NCI-H2107 treated with DMSO at 0.1 percent for 48 hours (cell line): ENCODE data around the gene GABRD.
"Not testable (repeated sequence)": the region's sequence is repeated elsewhere in the genome, so short reads cannot be mapped to it uniquely, and the experiment has no call there.

ENCODE experiments used
- DNase-seq: peaks from one replicate; lab custom pipeline; 2025; ENCODE audit not compliant: unreplicated experiment; lab: John Stamatoyannopoulos, UW

The GABRD gene

GRCh38 chr1:2019172-2019543, at the start of gene GABRD:
Gene GABRD (plus strand): TSS chr1:2019345. CDS start chr1:2019424, 79 bp downstream.
- no peak for DNase-seq

GRCh38 chr1:1969505-1969900, 49.6 kb upstream of the GABRD start:
- DNase-seq: no peak

GRCh38 chr1:1969953-1970716, 49.0 kb upstream of the GABRD start:
- no peak for DNase-seq

- no peak for DNase-seq
These were observed 48.1 kb upstream of the GABRD start for GRCh38 chr1:1971017-1971416.

- DNase-seq: no peak
These were observed 47.5 kb upstream of the GABRD start for GRCh38 chr1:1971688-1972087.

GRCh38 chr1:1972976-1973715, 46.0 kb upstream of the GABRD start:
- DNase-seq: no peak

- no peak for DNase-seq
These were observed 45.2 kb upstream of the GABRD start for GRCh38 chr1:1973716-1974642.

- no peak for DNase-seq
These were observed 44.3 kb upstream of the GABRD start for GRCh38 chr1:1974834-1975233.

GRCh38 chr1:1975535-1975934, 43.6 kb upstream of the GABRD start:
- DNase-seq: no peak

GRCh38 chr1:1976031-1976430, 43.1 kb upstream of the GABRD start:
- no peak for DNase-seq

- no peak for DNase-seq
These were observed 41.0 kb upstream of the GABRD start for GRCh38 chr1:1978108-1978507.

GRCh38 chr1:1978690-1979481, 40.3 kb upstream of the GABRD start:
- DNase-seq: not testable (repeated sequence)

- no peak for DNase-seq
These were observed 39.5 kb upstream of the GABRD start for GRCh38 chr1:1979482-1980165.

GRCh38 chr1:1980467-1981141, 38.5 kb upstream of the GABRD start:
- no peak for DNase-seq

- no peak for DNase-seq
These were observed 38.0 kb upstream of the GABRD start for GRCh38 chr1:1981142-1981500.

GRCh38 chr1:1981631-1982327, 37.4 kb upstream of the GABRD start:
- not testable (repeated sequence) for DNase-seq

- DNase-seq: no peak
These were observed 36.5 kb upstream of the GABRD start for GRCh38 chr1:1982379-1983232.

GRCh38 chr1:1984560-1985070, 34.5 kb upstream of the GABRD start:
- DNase-seq: no peak
